Smooth muscle cell (in vitro differentiated cells): ENCODE measurements around the gene SNAI3. TPM values are rescaled to one million over a fixed set of nuclear protein-coding genes. Genes with fewer than 3 reads are reported as not detected.

Experiments
- DNase-seq: peaks from one replicate; lab custom pipeline; 2025; ENCODE audit not compliant: unreplicated experiment; lab: John Stamatoyannopoulos, UW
- H2AFZ ChIP-seq: fragments of 200-600 bp; sonication (generic); 2 replicates; pipeline ENCODE4 v1.6.0; 2016; ENCODE audit warnings: antibody characterized with exemption, low read depth, mild to moderate bottlenecking
- H3F3A ChIP-seq: fragments of 200-600 bp; sonication (generic); 2 replicates; pipeline ENCODE4 v1.6.0; 2017; ENCODE audit warnings: antibody characterized with exemption, low read depth
- H3K27ac ChIP-seq: fragments of 200-600 bp; sonication (generic); 2 replicates; pipeline ENCODE4 v1.5.1; 2016; ENCODE audit warnings: low read depth, mild to moderate bottlenecking
- H3K27me3 ChIP-seq: fragments of 200-600 bp; sonication (generic); 2 replicates; pipeline ENCODE4 v1.6.1; 2016; ENCODE audit warnings: low read depth, mild to moderate bottlenecking
- H3K36me3 ChIP-seq: fragments of 200-600 bp; sonication (generic); 2 replicates; pipeline ENCODE4 v1.5.1; 2016; ENCODE audit warnings: low read depth
- H3K4me1 ChIP-seq: fragments of 200-600 bp; sonication (generic); 2 replicates; pipeline ENCODE4 v1.5.1; 2016; ENCODE audit warnings: low read depth
- H3K4me2 ChIP-seq: fragments of 200-600 bp; sonication (generic); 2 replicates; pipeline ENCODE4 v1.6.0; 2016; ENCODE audit warnings: mild to moderate bottlenecking
- H3K4me3 ChIP-seq: fragments of 200-600 bp; sonication (generic); 2 replicates; pipeline ENCODE4 v1.5.1; 2016; ENCODE audit warnings: mild to moderate bottlenecking
- H3K79me2 ChIP-seq: fragments of 200-600 bp; sonication (generic); 2 replicates; pipeline ENCODE4 v1.6.0; 2016; ENCODE audit warnings: low read depth, mild to moderate bottlenecking
- H3K9ac ChIP-seq: fragments of 200-600 bp; sonication (generic); 2 replicates; pipeline ENCODE4 v1.6.0; 2016; ENCODE audit warnings: low read depth
- H3K9me3 ChIP-seq: fragments of 200-600 bp; sonication (generic); replicated peaks from 2 replicates; pipeline ENCODE4 v1.5.1; 2016; ENCODE audit warnings: low read depth
- H4K20me1 ChIP-seq: fragments of 200-600 bp; sonication (generic); 2 replicates; pipeline ENCODE4 v1.6.0; 2016; ENCODE audit warnings: low read depth
- WGBS: methylation state at CpG from one replicate; pipeline ENCODE4 v1.1.7; 2016; ENCODE audit warnings: low lambda C conversion rate; 5-methylcytosine and 5-hydroxymethylcytosine counted together
- polyA plus RNA-seq: library from polyadenylated mRNA; unstranded; fragments of >200 nt; fragmentation: Nextera tagmentation; extraction: Ambion mirVana; gene quantifications from 2 replicates; pipeline ENCODE4 v1.2.1, GENCODE V29; 2016
- total RNA-seq: library from RNA; depleted of rRNA; stranded (reverse); fragments of >200 nt; gene quantifications from 2 replicates; pipeline ENCODE4 v1.2.3, GENCODE V29; 2014
- TF ChIP-seq, protein P1 (sequence below): fragments of 200-600 bp; sonication (generic); IDR thresholded peaks from 2 replicates; pipeline ENCODE4 v1.5.1; 2017; ENCODE audit warnings: borderline replicate concordance, mild to moderate bottlenecking, antibody characterized with exemption; ENCODE audit not compliant: insufficient read depth, poor library complexity, severe bottlenecking

SNAI3 gene
- total and polyA plus RNA-seq, 2 experiments from 2014 or later: 0.22 to 1.4 TPM

- no peak for DNase-seq
- no peak overlapping the region for H3K4me3 ChIP-seq
- no peaks in the 10 kb centered on the region for H3K36me3 ChIP-seq
- no peak overlapping the region for H3K4me2 ChIP-seq
- H3F3A ChIP-seq: no peaks in the 10 kb centered on the region
- no peak overlapping the region for H3K27ac ChIP-seq
- TF ChIP-seq, protein P1, sequence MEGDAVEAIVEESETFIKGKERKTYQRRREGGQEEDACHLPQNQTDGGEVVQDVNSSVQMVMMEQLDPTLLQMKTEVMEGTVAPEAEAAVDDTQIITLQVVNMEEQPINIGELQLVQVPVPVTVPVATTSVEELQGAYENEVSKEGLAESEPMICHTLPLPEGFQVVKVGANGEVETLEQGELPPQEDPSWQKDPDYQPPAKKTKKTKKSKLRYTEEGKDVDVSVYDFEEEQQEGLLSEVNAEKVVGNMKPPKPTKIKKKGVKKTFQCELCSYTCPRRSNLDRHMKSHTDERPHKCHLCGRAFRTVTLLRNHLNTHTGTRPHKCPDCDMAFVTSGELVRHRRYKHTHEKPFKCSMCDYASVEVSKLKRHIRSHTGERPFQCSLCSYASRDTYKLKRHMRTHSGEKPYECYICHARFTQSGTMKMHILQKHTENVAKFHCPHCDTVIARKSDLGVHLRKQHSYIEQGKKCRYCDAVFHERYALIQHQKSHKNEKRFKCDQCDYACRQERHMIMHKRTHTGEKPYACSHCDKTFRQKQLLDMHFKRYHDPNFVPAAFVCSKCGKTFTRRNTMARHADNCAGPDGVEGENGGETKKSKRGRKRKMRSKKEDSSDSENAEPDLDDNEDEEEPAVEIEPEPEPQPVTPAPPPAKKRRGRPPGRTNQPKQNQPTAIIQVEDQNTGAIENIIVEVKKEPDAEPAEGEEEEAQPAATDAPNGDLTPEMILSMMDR: no peak
- no peak overlapping the region for H3K9ac ChIP-seq
- peaks cover 19% of the 10 kb centered on the region for H4K20me1 ChIP-seq
- H2AFZ ChIP-seq: no peak overlapping the region
- H3K9me3 ChIP-seq: no peaks in the 10 kb centered on the region
- H3K79me2 ChIP-seq: no peaks in the 10 kb centered on the region
- 94% methylated on average over 30 of the region's 30 CpGs for WGBS
- H3K27me3 ChIP-seq: no peaks in the 10 kb centered on the region
- no peaks in the 10 kb centered on the region for H3K4me1 ChIP-seq
Observed at GRCh38 chr16:88732172-88732960, 46.1 kb upstream of the SNAI3 start.

GRCh38 chr16:88731699-88732098, 45.4 kb upstream of the SNAI3 start:
- WGBS: 93% methylated on average over 15 of the region's 15 CpGs
- no peak overlapping the region for H2AFZ ChIP-seq
- TF ChIP-seq, protein P1: no peak
- H4K20me1 ChIP-seq: peaks cover 14% of the 10 kb centered on the region
- no peaks in the 10 kb centered on the region for H3K36me3 ChIP-seq
- no peaks in the 10 kb centered on the region for H3F3A ChIP-seq
- H3K79me2 ChIP-seq: no peaks in the 10 kb centered on the region
- no peak overlapping the region for H3K4me3 ChIP-seq
- no peak overlapping the region for H3K9ac ChIP-seq
- H3K9me3 ChIP-seq: no peaks in the 10 kb centered on the region
- no peak overlapping the region for H3K27ac ChIP-seq
- H3K4me1 ChIP-seq: no peaks in the 10 kb centered on the region
- no peak for DNase-seq
- H3K4me2 ChIP-seq: no peak overlapping the region
- H3K27me3 ChIP-seq: no peaks in the 10 kb centered on the region

GRCh38 chr16:88730632-88731607, 44.6 kb upstream of the SNAI3 start:
- DNase-seq: no peak
- Histone ChIP-seq H3K4me3 (no peak overlapping the region), H3K27me3 (no peaks in the 10 kb centered on the region), H3K27ac (no peak overlapping the region), H3K9ac (no peak overlapping the region), H3F3A (no peaks in the 10 kb centered on the region), H3K4me2 (no peak overlapping the region), H3K4me1 (no peaks in the 10 kb centered on the region), H3K36me3 (no peaks in the 10 kb centered on the region), H2AFZ (no peak overlapping the region), H4K20me1 (peaks cover 11% of the 10 kb centered on the region), H3K9me3 (no peaks in the 10 kb centered on the region), H3K79me2 (no peaks in the 10 kb centered on the region)
- TF ChIP-seq, protein P1: no peak
- 89% methylated on average over 34 of the region's 34 CpGs for WGBS
